Panc1 (cell line): ENCODE results near the gene SC5D. TPM values are rescaled to one million over a fixed set of nuclear protein-coding genes. Genes with fewer than 3 reads are reported as not detected.

ENCODE experiments used
- ATAC-seq: fragments of 200-7000 bp; cut with Tn5 transposase; 2 replicates; pipeline ENCODE4 v1.9.1; 2020; ENCODE audit warnings: mild to moderate bottlenecking, moderate library complexity
- BruUV-seq: library from RNA; stranded (reverse); fragments of 400-500 nt; replicated peaks from 2 replicates; lab custom pipeline; 2021; lab: Mats Ljungman, UMichigan
- CTCF ChIA-PET: fragments of 300-600 bp; sonication (Branson Sonifier 250); formaldehyde crosslinking; loops from one replicate; lab custom pipeline; 2022; ENCODE audit warnings: antibody characterized with exemption; lab: Charles Lee
- POLR2A ChIA-PET: fragments of 300-600 bp; sonication (Branson Sonifier 250); formaldehyde crosslinking; loops from one replicate; lab custom pipeline; 2022; ENCODE audit warnings: antibody characterized with exemption; lab: Charles Lee
- DNase-seq: peaks from one replicate; pipeline ENCODE4 v3.0.0-alpha.2; 2010; ENCODE audit warnings: low read depth, low spot score
- H3K27ac ChIP-seq: 2 replicates; pipeline ENCODE4 v1.5.1; 2011; ENCODE audit warnings: mild to moderate bottlenecking, low read length, inconsistent platforms
- H3K27me3 ChIP-seq: fragments of 200-500 bp; sonication (Bioruptor generic); 2 replicates; pipeline ENCODE4 v1.6.0; 2014; ENCODE audit warnings: low read length, inconsistent platforms; ENCODE audit not compliant: control insufficient read depth, insufficient read depth
- H3K36me3 ChIP-seq: fragments of 200-500 bp; sonication (Bioruptor generic); 2 replicates; pipeline ENCODE4 v1.5.1; 2014; ENCODE audit warnings: inconsistent platforms, mild to moderate bottlenecking, low read length, moderate library complexity; ENCODE audit not compliant: control insufficient read depth, insufficient read depth
- H3K4me1 ChIP-seq: 2 replicates; pipeline ENCODE4 v1.5.1; 2011; ENCODE audit warnings: inconsistent platforms, mild to moderate bottlenecking, low read length, moderate library complexity; ENCODE audit not compliant: control insufficient read depth, insufficient read depth
- H3K4me3 ChIP-seq, 2 experiments: 2 replicates each; pipeline ENCODE4 v1.5.1; 2011 to 2012; ENCODE audit warnings: low read depth in 2 of 2, low read length in 2 of 2, mild to moderate bottlenecking in 2 of 2, inconsistent platforms in 1 of 2, moderate library complexity in 1 of 2
- H3K9me3 ChIP-seq: fragments of 200-500 bp; sonication (Bioruptor generic); 2 replicates; pipeline ENCODE4 v1.5.1; 2014; ENCODE audit warnings: low read depth, mild to moderate bottlenecking, inconsistent platforms, low read length, moderate library complexity; ENCODE audit not compliant: control insufficient read depth, insufficient read depth
- POLR2AphosphoS5 ChIP-seq: IDR thresholded peaks from 2 replicates; pipeline ENCODE4 v1.6.1; 2012; ENCODE audit warnings: mild to moderate bottlenecking, low read depth, low read length, moderate library complexity
- SIN3A ChIP-seq: IDR thresholded peaks from 2 replicates; pipeline ENCODE4 v1.6.1; 2012; ENCODE audit warnings: low read depth, mild to moderate bottlenecking, low read length, moderate library complexity, borderline replicate concordance; ENCODE audit not compliant: insufficient read depth
- TCF7L2 ChIP-seq: IDR thresholded peaks from 2 replicates; pipeline ENCODE4 v1.6.1; 2011; ENCODE audit warnings: mild to moderate bottlenecking, low read depth, low read length, inconsistent platforms
- in situ Hi-C: cut with HindIII; loops from 2 replicates; pipeline ENCODE4 v1.10.0; 2016; ENCODE audit warnings: low sequenced_read_pairs, low pct_unique_long_range_greater_than_20kb
- intact Hi-C: fragments of 100-400 bp; cut with micrococcal nuclease; formaldehyde crosslinking; loops from one replicate; pipeline ENCODE4 v1.10.0; 2022; ENCODE audit not compliant: unreplicated experiment
- total RNA-seq: library from RNA; stranded (reverse); gene quantifications from one replicate; pipeline ENCODE4 v1.2.1, GENCODE V29; 2021; ENCODE audit not compliant: unreplicated experiment
- TF ChIP-seq, protein P1 (sequence below): fragments of 450-650 bp; IDR thresholded peaks from 2 replicates; pipeline ENCODE4 v1.5.1; 2017; ENCODE audit warnings: mild to moderate bottlenecking
- TF ChIP-seq, protein P2 (sequence below), 2 experiments: IDR thresholded peaks; 2 replicates each; pipeline ENCODE4 v1.6.1; 2011 to 2012; ENCODE audit warnings: low read depth in 2 of 2, control low read depth in 1 of 2, low read length in 1 of 2, mild to moderate bottlenecking in 1 of 2, moderate library complexity in 1 of 2; ENCODE audit not compliant: insufficient read depth in 1 of 2

SC5D gene
- total RNA-seq, 1 experiment from 2014 or later: 54.3 TPM

GRCh38 chr11:121282386-121282785 lies 10.2 kb upstream of the SC5D start:
- H3K4me3 ChIP-seq: no peak overlapping the region
- no TSS peak for BruUV-seq
- no peaks in the 10 kb centered on the region; the same call in 1 of the 2 replicates for H3K9me3 ChIP-seq
- ChIA-PET CTCF (no interaction called here), POLR2A (no interaction called here)
- H3K4me1 ChIP-seq: no peaks in the 10 kb centered on the region
- no peaks in the 10 kb centered on the region for H3K36me3 ChIP-seq
- intact Hi-C loops: no loop called here
- DNase-seq (no peak), ATAC-seq (no peak)
- TF ChIP-seq, protein P1, sequence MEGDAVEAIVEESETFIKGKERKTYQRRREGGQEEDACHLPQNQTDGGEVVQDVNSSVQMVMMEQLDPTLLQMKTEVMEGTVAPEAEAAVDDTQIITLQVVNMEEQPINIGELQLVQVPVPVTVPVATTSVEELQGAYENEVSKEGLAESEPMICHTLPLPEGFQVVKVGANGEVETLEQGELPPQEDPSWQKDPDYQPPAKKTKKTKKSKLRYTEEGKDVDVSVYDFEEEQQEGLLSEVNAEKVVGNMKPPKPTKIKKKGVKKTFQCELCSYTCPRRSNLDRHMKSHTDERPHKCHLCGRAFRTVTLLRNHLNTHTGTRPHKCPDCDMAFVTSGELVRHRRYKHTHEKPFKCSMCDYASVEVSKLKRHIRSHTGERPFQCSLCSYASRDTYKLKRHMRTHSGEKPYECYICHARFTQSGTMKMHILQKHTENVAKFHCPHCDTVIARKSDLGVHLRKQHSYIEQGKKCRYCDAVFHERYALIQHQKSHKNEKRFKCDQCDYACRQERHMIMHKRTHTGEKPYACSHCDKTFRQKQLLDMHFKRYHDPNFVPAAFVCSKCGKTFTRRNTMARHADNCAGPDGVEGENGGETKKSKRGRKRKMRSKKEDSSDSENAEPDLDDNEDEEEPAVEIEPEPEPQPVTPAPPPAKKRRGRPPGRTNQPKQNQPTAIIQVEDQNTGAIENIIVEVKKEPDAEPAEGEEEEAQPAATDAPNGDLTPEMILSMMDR: no peak
- TF ChIP-seq, protein P2, sequence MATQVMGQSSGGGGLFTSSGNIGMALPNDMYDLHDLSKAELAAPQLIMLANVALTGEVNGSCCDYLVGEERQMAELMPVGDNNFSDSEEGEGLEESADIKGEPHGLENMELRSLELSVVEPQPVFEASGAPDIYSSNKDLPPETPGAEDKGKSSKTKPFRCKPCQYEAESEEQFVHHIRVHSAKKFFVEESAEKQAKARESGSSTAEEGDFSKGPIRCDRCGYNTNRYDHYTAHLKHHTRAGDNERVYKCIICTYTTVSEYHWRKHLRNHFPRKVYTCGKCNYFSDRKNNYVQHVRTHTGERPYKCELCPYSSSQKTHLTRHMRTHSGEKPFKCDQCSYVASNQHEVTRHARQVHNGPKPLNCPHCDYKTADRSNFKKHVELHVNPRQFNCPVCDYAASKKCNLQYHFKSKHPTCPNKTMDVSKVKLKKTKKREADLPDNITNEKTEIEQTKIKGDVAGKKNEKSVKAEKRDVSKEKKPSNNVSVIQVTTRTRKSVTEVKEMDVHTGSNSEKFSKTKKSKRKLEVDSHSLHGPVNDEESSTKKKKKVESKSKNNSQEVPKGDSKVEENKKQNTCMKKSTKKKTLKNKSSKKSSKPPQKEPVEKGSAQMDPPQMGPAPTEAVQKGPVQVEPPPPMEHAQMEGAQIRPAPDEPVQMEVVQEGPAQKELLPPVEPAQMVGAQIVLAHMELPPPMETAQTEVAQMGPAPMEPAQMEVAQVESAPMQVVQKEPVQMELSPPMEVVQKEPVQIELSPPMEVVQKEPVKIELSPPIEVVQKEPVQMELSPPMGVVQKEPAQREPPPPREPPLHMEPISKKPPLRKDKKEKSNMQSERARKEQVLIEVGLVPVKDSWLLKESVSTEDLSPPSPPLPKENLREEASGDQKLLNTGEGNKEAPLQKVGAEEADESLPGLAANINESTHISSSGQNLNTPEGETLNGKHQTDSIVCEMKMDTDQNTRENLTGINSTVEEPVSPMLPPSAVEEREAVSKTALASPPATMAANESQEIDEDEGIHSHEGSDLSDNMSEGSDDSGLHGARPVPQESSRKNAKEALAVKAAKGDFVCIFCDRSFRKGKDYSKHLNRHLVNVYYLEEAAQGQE (IDR thresholded peaks at IDR 0.05; ENCODE audit: insufficient read depth in 1 of 2, low read depth in 2 of 2, low read length in 1 of 2): no peak
- no peak for TF ChIP-seq SIN3A
- TF ChIP-seq TCF7L2: no peak
- no peak for TF ChIP-seq POLR2AphosphoS5
- H3K27ac ChIP-seq: no peak overlapping the region
- peaks cover 25% of the 10 kb centered on the region for H3K27me3 ChIP-seq
- in situ Hi-C loops: no loop called here

- POLR2A ChIA-PET: no interaction called here
- H3K4me1 ChIP-seq: no peaks in the 10 kb centered on the region
- no peak for DNase-seq
Observed at GRCh38 chr11:121282886-121283502, 9.6 kb upstream of the SC5D start.

More at GRCh38 chr11:121282886-121283502, 9.6 kb upstream of the SC5D start:
- intact Hi-C loops: no loop called here
- Histone ChIP-seq H3K4me3 (no peak overlapping the region), H3K27ac (no peak overlapping the region), H3K9me3 (no peaks in the 10 kb centered on the region; the same call in 1 of the 2 replicates), H3K27me3 (peaks cover 29% of the 10 kb centered on the region), H3K36me3 (no peaks in the 10 kb centered on the region)
- in situ Hi-C loops: no loop called here
- no peak for TF ChIP-seq TCF7L2
- no peak for TF ChIP-seq POLR2AphosphoS5
- TF ChIP-seq, protein P2 (IDR thresholded peaks at IDR 0.05; ENCODE audit: insufficient read depth in 1 of 2, low read depth in 2 of 2, low read length in 1 of 2): no peak
- TF ChIP-seq SIN3A: no peak
- TF ChIP-seq, protein P1: no peak
- no TSS peak for BruUV-seq
- CTCF ChIA-PET: no interaction called here
- no peak for ATAC-seq
